GM21423 (cell line): ENCODE data around the gene TEC.
"Not testable (repeated sequence)": the region's sequence is repeated elsewhere in the genome, so short reads cannot be mapped to it uniquely, and the experiment has no call there.

Source experiments
- ATAC-seq: cut with Tn5 transposase; IDR thresholded peaks from one replicate; pipeline ENCODE4 v1.9.1; 2021; ENCODE audit warnings: mild to moderate bottlenecking, moderate library complexity; ENCODE audit not compliant: unreplicated experiment

The TEC gene

DNA sequence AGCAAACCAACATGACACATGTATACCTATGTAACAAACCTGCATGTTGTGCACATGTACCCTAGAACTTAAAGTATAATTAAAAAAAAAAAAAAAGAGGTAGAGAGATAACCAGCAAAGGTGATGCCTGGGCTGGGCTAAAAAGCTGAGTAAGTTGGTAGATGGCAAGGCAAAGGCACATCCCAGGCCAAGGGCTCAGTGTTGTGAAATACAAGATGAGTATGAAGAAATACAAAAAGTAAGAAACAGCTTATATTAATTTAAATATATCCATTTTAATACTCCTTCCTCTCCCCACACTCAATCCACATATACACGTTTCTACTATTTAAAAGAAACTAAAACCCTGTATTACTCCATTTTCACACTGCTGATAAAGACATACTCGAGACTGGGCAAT is 25.8 kb downstream of the TEC start:
- ATAC-seq: no peak

- no peak for ATAC-seq
These were observed 26.2 kb downstream of the TEC start for GRCh38 chr4:48243429-48243828.

DNA sequence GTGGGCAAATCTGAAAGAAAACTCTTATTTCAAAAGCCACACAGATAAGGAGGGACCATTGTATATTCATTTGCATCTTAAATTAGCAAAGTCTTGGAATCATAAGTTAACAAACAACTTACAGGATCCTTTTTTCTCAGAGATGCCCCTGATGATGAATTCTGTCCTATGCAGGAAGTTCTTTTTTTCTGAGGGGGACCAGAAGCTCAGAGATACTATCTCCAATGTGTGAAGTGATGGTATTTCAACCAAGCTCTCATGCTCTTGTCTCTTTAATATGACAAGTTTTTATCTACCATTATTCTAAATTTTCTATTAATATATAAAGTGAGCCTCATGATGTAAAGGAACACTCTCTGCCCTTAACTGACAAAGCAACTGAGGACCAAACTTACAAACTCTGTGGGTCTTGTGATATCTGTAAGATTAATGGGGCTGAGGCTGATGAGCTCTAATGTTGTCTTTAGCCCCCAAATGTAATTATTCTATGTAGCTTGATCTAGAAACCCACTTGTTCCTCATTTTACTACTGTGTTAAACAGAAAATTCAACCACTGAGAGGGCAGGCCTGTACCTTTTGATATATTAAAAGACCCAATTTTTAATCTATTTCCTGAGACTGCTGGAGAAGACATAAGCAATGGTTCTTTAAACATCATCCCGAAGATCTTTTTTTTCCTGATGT is 27.0 kb downstream of the TEC start:
- no peak for ATAC-seq

GRCh38 chr4:48241731-48242130 is 27.9 kb downstream of the TEC start:
- ATAC-seq: no peak

- ATAC-seq: no peak
These were observed 31.5 kb downstream of the TEC start for GRCh38 chr4:48237996-48238645.

GRCh38 chr4:48235050-48235449 is 34.6 kb downstream of the TEC start:
- no peak for ATAC-seq

DNA sequence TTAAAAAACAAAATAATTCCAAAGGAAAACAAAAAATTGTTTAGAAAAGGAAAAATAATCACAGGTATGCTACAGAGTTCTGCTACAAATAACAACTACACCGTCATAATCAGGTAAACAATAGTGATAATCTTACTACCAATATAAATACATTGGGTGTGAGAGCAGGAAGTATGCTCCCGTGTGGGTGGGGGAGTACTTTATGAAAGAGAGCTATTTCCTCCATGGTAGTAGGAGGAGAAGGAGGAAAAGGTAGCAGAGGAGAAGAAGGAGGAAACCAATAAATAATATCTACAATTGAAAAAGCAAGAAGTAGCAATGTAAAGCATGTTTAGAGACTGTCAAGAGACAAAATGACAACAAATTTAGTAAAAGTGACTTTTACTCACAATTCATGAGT is 35.1 kb downstream of the TEC start:
- no peak for ATAC-seq

GRCh38 chr4:48228949-48229348 is 40.7 kb downstream of the TEC start:
- no peak for ATAC-seq

GRCh38 chr4:48227662-48228061 is 42.0 kb downstream of the TEC start:
- ATAC-seq: no peak

GRCh38 chr4:48226199-48226598 is 43.4 kb downstream of the TEC start:
- ATAC-seq: no peak

DNA sequence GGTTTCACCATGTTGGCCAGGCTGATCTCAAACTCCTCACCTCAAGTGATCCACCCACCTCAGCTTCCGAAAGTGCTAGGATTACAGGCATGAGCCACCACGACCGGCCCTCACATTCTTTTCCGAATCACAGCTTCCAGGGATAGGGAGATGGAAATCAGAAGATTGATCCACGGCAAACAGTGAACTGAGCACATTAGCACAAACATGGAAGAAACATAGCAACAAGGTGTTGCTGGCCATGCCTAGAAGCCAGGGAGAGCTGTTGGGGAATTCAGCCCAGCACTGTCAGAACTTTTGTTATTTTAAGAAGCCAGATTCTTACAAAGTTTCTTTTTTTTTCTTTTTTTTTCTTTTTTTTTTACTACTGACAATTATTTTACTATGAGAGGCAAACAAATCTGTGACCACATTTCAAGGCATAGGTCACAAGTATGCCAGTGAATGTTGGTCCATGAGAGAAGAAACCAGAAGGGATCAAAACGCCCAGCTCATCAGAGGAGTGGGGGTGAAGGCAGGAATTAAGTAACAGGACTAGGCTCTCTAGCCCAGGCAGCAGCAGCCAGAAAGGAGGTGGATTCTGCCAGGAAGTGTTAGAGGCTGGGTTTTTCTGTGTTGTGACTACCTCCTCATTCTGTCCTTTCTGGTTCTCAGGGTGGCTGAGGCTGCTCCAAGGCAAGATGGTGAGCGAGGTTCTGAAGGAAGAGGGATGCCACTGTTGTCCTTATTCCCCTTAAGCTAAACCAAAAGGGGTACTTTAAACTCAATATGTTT is 44.1 kb downstream of the TEC start:
- ATAC-seq: no peak

DNA sequence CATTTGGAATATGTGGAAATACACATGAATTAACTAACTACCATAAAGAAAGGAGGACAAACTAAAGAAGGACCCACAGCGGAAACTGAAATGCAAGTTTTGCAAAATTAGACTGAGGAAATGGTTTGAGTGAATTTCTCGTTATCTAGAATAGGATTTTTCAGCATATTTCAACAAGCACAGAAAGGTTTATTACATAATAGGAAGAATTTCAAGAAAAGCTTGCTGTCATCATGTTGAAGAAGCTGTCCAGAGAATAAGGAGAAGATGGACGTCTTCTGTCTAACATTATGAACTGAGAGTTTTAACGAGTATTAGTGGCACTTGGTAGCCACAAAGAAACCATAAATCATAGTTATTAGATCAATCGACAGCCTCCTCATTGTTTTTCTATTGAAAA is 45.0 kb downstream of the TEC start:
- no peak for ATAC-seq

DNA sequence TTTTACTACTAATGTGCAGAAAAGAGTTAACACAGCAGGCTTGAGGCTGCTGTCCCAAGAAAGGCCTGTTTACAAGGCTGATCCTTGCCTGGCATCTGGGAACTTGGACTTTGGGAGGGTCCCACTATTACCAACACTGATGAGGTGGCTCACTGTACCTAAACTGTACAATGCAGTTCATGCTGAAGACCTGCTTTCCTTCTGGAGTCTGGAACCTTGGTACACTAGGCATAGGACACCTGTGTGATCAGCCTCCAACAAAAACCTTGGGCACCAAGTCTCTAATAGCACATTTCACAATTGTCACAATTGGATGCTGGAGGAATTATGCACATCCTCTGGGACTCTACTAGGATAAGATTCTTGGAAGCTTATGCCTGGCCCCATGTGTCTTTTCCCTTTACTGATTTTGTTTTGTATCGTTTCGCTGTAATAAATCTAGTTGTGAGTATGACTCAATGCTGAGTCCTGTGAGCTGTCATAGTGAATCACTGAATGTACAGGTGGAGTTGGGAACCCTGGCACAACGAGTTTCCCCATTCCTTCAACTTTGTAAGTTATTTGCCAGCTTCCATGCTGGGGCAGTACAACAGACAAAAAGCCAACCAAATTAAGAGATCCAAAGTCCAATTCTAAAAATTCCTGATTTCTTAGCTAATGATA is 45.9 kb downstream of the TEC start:
- ATAC-seq: no peak

- ATAC-seq: no peak
These were observed 47.1 kb downstream of the TEC start for GRCh38 chr4:48222491-48222890.

DNA sequence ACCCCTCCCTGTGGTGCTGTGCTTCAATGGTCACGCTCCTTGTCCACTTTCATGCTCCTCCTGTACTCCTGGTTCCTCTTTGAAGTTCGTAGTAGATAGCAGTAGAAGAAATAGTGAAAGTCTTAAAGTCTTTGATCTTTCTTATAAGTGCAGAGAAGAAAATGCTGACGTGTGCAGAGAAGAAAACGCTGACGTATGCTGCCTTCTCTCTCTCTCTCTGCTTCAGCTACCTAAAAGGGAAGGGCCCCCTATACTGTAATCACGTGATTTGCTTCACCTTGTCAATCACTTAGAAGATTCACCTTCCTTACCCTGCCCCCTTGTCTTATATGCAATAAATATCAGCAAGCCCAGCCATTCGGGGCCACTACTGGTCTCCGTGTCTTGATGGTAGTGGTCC is 50.2 kb downstream of the TEC start:
- not testable (repeated sequence) for ATAC-seq

DNA sequence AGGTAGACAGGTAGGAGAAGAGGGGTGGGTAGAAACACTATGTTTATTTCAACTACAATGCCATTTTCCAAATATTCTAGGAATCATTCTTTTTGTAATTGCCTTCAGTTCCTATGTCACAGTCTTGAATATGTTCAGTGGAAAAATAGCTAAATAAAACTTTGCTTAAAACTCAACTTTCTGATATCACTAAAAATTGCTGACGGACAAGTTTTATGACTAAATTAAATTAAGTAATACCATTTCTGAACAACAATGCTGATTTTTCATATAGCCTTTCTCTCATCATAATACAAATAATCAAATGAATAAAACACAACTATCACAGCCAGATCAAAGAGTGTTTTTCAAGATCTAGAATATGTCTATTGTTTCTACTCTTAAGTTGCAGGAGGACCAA is 53.1 kb downstream of the TEC start:
- ATAC-seq: no peak

DNA sequence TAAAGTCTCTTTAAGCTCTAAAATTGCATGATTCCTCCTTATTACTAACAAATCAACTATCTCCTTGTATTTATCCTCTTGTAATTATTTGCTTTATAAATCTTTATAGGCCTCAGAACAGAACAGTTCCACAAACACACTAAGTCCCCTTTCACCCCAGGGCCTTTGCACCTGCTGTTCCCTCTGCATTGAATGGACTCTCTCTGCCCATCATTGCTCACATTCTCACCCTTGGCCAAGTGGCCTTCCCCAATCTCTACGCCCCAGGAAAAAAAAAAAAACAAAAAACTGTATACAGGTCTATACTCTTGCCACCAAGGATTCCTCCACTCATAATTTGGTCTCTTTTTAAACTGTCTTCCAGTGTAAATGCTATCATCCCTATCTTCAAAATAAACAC is 53.7 kb downstream of the TEC start:
- ATAC-seq: no peak

GRCh38 chr4:48212165-48212564 is 57.5 kb downstream of the TEC start:
- peak; percentile 85 for ATAC-seq

GRCh38 chr4:48210966-48211328 is 58.7 kb downstream of the TEC start:
- no peak for ATAC-seq

- no peak for ATAC-seq
These were observed 64.0 kb downstream of the TEC start for GRCh38 chr4:48205626-48206025.

- no peak for ATAC-seq
These were observed 64.5 kb downstream of the TEC start for GRCh38 chr4:48205107-48205506.

DNA sequence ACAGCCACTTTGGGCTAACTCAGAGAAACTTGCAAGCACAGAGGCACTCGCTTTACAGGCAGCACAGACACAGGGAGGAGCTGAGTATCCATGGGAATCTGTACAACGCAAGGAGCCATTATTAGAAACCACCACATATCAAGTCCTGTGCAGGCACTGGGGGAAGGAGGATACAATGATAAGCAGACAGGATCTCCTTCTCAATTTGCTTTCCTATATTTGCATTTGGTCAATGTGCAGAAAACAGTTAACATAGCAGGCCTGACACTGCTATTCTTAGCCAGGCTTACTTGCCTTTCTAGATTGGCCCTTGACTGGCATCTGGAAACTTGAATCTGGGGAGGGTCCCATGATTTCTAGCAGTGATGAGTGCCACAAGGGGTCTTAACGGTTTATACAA is 65.8 kb downstream of the TEC start:
- peak; percentile 44 for ATAC-seq
